ENCODE data around the gene CEACAM19.
"Not testable (repeated sequence)": the region's sequence is repeated elsewhere in the genome, so short reads cannot be mapped to it uniquely, and the experiment has no call there.

Gene CEACAM19

DNA sequence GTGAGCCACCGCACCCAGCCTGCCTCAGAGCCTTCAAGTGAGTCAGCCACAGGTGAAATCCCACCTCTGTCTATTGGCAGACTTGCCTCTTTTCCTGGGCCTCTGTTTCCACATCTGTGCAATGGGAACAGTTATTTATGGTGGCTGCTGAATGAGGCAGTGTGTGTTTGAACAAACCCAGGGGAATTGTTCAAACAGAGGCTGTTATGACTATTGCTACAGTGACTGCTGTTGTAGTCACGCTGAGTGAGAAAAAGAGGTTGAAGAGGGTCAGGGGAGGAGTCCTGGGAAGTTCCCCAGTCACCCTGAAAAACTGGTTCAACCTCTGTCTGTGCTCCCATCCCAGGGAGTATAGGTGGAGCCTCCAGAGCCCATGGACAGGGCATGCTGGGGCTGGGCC is at the start of gene CEACAM19:
CEACAM19 (plus strand) TSS at position 83 of the 400 bp plus-strand sequence. CDS start 450 bp downstream, outside the sequence.
- DNase-seq (ENCODE audit: low spot score) = no peak

- DNase-seq (ENCODE audit: low spot score) = no peak
These were observed 48.2 kb upstream of the CEACAM19 start for GRCh38 chr19:44623080-44623479.

DNA sequence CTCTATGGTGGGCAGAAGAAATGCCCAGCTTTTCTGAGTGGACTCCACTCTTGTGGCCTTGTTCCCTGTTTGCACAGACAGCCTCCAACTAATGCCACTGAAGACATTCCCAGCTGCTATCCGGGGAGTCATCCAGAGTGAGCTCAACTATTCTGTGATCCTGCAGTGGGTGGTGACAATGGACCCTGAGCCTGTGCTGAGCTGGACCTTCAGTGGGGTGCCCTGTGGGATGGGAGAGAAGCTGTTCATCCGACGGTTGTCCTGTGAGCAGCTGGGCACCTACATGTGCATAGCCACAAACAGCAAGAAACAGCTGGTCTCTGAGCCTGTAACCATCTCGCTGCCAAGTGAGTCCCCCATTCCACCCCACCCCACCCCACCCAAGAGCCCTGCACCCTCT is 47.7 kb upstream of the CEACAM19 start:
- no peak for DNase-seq (ENCODE audit: low spot score)

GRCh38 chr19:44624840-44625354 is 46.4 kb upstream of the CEACAM19 start:
- no peak for DNase-seq (ENCODE audit: low spot score)

- not testable (repeated sequence) for DNase-seq (ENCODE audit: low spot score)
These were observed 45.6 kb upstream of the CEACAM19 start for GRCh38 chr19:44625637-44626036.

- DNase-seq (ENCODE audit: low spot score) = peak; percentile 85
These were observed 45.1 kb upstream of the CEACAM19 start for GRCh38 chr19:44626048-44626624.

- DNase-seq (ENCODE audit: low spot score) = no peak
These were observed 43.7 kb upstream of the CEACAM19 start for GRCh38 chr19:44627631-44628030.

GRCh38 chr19:44628793-44629192 is 42.5 kb upstream of the CEACAM19 start:
- no peak for DNase-seq (ENCODE audit: low spot score)

- not testable (repeated sequence) for DNase-seq (ENCODE audit: low spot score)
These were observed 39.7 kb upstream of the CEACAM19 start for GRCh38 chr19:44631611-44632010.

DNA sequence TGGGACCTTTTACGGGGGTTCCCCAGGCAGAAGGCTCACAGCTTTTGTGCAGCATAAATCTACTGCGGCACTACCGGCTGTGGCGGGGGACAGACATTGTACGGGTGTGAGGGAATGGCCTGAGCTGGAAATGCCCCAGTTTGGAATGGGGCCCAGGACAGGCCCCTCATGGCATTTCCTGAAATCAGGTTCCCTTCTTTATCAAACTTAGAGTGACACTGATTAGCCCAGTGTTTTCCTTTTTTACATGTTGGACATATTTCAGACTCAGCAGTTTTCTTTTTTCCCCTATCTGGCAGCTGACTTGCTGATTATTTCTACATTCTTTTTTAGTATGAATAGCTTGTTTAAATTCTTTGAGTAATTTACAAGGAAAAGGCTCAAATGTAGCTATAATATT is 37.2 kb upstream of the CEACAM19 start:
- DNase-seq (ENCODE audit: low spot score) = not testable (repeated sequence)

GRCh38 chr19:44634785-44635184 is 36.5 kb upstream of the CEACAM19 start:
- no peak for DNase-seq (ENCODE audit: low spot score)

- DNase-seq (ENCODE audit: low spot score) = no peak
These were observed 35.5 kb upstream of the CEACAM19 start for GRCh38 chr19:44635581-44636438.

DNA sequence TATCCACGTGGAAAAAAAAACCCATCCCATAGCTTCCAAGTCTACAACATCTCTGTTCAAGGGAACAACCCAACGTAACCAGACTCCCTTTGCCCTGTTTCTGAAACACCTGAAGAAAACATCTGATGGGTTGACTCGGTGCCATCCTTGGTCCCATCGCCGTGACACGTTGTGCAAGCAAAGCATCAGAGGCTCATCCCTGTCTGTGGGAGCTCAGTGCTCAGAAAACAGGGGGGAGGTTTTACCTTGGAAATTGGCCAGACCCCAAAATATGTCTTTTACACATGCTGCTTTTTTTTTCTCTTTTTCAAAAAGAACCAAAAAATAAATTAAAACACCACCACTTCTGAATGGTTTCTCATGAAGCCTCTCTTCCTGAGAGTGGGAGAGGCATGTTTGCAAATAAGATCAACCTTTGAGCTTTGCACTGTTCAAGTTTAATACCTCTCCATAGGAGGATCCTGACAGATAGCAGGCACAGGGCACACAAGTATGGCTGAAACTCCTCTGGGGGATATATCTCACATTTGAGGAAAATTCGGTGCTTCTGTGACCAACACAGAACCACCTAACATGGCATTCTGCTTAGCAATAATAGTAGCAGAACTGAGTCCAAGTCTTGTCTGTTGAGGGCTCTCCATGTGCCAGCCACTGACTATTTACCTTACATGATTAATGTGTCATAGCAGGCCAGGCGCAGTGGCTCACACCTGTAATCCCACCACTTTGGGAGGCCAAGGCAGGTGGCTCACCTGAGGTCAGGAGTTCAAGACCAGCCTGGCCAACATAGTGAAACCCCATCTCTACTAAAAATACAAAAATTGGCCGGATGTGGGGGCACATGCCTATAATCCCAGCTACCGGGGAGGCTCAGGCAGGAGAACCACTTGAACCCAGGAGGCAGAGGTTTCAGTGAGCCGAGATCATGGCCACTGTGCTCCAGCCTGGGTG is 34.6 kb upstream of the CEACAM19 start:
- DNase-seq (ENCODE audit: low spot score) = no peak

DNA sequence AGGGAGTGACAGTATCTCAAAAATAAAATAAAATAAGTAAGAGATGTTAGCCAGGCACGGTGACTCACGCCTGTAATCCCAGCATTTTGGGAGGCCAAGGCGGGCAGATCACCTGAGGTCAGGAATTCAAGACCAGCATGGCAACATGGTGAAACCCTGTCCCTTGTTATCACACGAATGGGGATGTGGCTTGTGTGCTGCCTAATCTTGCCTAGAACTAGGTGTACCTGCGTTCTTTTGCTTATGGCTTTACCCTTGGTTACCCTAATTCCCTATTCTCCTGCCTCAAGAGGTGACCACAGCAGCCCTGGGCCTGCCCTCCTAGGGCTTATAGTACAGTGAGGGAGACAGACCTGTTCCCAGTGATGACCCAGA is 33.9 kb upstream of the CEACAM19 start:
- DNase-seq (ENCODE audit: low spot score) = no peak

DNA sequence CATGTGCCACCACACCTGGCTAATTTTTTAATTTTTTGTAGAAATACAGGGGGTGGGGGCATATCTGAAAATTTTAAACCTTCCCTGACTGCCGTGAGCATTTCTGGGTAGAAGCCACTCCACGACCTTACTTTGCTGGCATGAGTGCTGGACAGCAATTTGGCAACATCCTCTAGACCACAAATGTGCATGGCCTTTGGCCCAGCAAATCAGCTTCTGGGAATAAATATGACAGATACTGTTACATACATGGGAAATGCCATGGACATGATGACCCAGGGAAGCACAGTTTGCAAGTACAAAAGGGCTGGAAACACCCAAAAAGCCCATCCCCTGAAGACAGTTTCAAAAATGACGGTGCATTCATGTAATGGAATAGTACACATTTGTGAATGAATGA is 30.8 kb upstream of the CEACAM19 start:
- DNase-seq (ENCODE audit: low spot score) = peak; percentile 35

- no peak for DNase-seq (ENCODE audit: low spot score)
These were observed 29.6 kb upstream of the CEACAM19 start for GRCh38 chr19:44641501-44642265.

DNA sequence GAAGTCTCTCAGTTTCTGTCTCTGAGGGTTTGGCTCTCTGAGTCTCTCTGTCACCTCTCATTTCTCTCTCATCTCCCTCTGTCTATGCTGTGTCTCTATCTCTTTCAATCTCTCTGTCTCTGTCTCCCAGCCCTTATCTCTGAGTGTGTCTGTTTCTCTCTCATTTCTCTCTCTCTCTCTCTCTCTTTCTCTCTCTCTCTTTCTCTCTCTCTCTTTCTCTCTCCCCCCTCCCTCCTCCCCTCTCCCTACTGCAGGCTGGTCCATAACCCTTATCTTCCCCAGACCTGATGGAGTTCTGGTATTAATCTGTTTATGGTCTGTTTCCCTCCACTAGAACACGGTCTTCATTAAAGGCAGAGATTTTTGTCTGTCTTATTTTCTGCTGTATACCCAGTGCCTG is 28.9 kb upstream of the CEACAM19 start:
- DNase-seq (ENCODE audit: low spot score) = no peak

- DNase-seq (ENCODE audit: low spot score) = peak; percentile 96
These were observed 27.5 kb upstream of the CEACAM19 start, which contains the start of gene PVR for GRCh38 chr19:44643605-44644401. TSS of gene PVR (plus strand) at chr19:44643910. CDS start at chr19:44644097, 187 bp downstream.

GRCh38 chr19:44644402-44645016 is 26.8 kb upstream of the CEACAM19 start:
- peak; percentile 48 for DNase-seq (ENCODE audit: low spot score)
